C4-2B (cell line): ENCODE results near the gene SUSD4.

Experiments
- H3K27ac ChIP-seq: fragments of 450-650 bp; 2 replicates; pipeline ENCODE4 v1.5.1; 2017
- ZFX ChIP-seq: fragments of 450-650 bp; IDR thresholded peaks from 2 replicates; pipeline ENCODE4 v1.6.1; 2017
- TF ChIP-seq, protein P1 (sequence below): fragments of 450-650 bp; conservative IDR thresholded peaks from 2 replicates; pipeline ENCODE4 v1.5.1; 2017; ENCODE audit warnings: mild to moderate bottlenecking

Gene SUSD4

DNA sequence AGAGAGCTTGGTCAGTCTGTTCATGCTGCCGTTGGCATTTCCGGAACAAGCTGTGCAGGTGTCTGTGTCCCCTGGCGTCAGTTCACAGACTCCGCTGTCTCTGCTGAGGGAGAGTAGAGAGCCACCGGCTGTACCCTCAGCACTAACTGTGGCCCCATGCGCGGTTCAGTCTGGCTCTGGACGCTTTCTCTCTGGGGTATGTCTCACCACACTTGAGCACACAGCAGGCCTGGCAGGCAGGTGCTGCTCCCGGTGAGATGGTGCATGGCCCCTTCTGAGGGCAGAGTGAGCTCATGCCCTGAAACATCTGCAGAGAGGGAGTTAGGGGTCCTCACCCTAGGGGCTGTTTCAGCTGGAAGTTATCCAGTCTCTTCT lies 161.0 kb downstream of the SUSD4 start:
- no peak for TF ChIP-seq ZFX
- TF ChIP-seq, protein P1, sequence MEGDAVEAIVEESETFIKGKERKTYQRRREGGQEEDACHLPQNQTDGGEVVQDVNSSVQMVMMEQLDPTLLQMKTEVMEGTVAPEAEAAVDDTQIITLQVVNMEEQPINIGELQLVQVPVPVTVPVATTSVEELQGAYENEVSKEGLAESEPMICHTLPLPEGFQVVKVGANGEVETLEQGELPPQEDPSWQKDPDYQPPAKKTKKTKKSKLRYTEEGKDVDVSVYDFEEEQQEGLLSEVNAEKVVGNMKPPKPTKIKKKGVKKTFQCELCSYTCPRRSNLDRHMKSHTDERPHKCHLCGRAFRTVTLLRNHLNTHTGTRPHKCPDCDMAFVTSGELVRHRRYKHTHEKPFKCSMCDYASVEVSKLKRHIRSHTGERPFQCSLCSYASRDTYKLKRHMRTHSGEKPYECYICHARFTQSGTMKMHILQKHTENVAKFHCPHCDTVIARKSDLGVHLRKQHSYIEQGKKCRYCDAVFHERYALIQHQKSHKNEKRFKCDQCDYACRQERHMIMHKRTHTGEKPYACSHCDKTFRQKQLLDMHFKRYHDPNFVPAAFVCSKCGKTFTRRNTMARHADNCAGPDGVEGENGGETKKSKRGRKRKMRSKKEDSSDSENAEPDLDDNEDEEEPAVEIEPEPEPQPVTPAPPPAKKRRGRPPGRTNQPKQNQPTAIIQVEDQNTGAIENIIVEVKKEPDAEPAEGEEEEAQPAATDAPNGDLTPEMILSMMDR: no peak

DNA sequence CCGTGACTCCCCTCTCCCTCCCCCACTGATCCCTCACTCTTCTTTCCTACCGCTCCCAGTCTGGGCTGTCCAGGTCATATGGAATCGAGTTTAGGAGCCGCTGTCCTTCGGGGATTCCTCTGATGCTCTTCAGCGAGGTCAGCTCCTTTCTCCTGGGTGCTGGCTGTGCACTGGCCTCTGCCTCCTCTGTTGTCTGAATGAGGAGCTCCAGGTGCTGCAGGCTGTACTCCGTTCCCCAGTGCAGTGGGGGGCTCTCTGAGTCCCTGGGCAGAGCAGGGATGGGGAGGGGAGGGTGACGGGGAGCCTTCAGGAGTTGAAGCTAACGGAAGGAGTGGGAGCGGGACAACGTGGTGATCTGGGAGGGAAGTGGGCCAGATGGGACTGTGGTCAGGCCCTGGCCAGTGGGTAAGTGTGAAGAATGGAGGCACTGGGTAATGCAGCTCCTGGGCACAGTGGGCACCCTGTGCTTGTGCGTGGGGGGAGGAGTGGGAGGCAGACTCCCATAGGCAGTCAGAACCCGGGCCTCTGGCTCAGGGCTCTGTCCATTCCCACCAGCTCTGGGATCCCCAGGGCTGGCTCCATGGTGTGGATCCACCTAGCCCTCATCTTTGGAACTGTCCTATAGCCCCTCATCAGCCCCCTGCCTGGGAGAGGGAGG lies 161.5 kb downstream of the SUSD4 start:
- H3K27ac ChIP-seq: no peak overlapping the region
- TF ChIP-seq, protein P1: no peak
- no peak for TF ChIP-seq ZFX

More for the DNA sequence above, 161.0 kb downstream of the SUSD4 start:
- no peak overlapping the region for H3K27ac ChIP-seq

DNA sequence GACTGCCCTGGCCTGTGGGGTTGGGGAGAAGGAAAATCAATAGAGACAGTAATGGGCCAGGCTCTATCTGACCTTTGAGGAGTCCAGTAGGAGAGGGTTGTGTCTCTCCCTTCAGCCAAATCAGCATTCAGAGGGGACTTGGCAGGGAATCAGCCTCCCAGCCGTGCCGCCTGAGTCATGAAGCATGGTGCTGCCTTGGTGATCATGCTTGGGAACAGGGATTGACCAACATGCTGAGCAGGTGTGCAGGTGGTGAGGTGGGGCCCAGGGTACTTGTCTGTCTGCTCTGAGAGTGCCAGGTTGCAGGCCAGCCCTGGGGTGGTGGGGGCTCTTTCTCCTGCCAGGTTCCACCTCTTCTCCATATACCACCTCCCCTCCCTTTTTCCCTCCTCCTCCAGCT lies 162.0 kb downstream of the SUSD4 start:
- no peak for TF ChIP-seq ZFX
- TF ChIP-seq, protein P1: no peak
- no peak overlapping the region for H3K27ac ChIP-seq

DNA sequence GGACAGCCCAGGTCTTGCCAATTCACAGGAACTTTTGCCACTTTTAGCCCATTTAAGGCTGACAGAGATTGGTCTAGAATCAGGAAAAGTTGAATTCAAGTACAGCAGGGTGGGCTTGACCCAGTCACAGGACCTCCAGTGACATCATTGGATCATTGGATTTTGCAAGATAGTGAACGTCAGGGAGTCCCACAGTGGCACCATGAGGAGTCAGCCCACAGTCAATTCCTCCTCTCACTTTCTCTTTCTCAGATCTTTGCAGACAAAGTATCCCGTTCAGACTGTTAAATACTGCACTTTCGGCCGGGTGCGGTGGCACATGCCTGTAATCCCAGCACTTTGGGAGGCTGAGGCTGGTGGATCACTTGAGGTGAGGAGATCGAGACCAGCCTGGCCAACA lies 163.1 kb downstream of the SUSD4 start:
- no peak overlapping the region for H3K27ac ChIP-seq

DNA sequence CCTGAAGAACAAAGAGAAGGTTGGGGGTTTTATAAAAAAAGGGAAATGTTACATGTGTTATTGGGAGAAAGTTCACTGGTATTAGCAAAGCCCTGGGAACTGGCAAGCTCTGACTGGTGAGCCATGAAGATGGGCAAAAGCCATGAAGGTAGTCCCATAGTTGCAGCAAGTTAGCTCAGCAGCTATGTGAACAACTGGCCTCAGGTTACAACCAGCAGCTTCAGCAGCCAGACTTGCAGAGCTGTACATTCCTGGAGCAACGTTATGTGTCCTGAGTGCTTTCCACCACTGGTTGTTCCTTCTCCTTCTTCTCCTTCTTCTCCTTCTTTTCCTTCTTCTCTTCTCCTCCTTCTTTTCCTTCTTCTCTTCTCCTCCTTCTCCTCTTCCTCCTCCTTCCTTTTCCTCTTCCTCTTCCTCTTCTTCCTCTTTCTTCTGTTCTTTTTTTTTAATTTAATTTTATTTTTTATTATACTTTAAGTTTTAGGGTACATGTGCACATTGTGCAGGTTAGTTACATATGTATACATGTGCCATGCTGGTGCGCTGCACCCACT lies 164.8 kb downstream of the SUSD4 start:
- TF ChIP-seq, protein P1: no peak
- no peak for TF ChIP-seq ZFX
- no peak overlapping the region for H3K27ac ChIP-seq

More for the DNA sequence above, 163.1 kb downstream of the SUSD4 start:
- TF ChIP-seq, protein P1: no peak
- no peak for TF ChIP-seq ZFX

DNA sequence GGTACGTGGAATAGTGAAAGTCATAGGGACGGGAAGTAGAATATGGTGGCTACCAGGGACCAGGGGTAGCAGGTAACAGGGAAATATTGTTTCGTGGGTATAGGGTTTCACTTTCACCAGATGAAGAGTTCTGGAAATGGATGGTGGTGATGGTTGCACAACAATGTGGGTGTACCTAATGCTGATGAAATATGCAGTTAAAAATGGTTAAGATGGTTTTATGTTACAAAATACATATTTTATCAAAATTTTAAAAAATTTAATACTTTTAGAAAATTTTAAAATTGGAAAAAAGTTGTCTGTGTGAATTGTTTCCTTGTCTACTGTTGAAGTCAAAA lies 165.4 kb downstream of the SUSD4 start:
- no peak for TF ChIP-seq ZFX
- TF ChIP-seq, protein P1: no peak
- H3K27ac ChIP-seq: no peak overlapping the region

DNA sequence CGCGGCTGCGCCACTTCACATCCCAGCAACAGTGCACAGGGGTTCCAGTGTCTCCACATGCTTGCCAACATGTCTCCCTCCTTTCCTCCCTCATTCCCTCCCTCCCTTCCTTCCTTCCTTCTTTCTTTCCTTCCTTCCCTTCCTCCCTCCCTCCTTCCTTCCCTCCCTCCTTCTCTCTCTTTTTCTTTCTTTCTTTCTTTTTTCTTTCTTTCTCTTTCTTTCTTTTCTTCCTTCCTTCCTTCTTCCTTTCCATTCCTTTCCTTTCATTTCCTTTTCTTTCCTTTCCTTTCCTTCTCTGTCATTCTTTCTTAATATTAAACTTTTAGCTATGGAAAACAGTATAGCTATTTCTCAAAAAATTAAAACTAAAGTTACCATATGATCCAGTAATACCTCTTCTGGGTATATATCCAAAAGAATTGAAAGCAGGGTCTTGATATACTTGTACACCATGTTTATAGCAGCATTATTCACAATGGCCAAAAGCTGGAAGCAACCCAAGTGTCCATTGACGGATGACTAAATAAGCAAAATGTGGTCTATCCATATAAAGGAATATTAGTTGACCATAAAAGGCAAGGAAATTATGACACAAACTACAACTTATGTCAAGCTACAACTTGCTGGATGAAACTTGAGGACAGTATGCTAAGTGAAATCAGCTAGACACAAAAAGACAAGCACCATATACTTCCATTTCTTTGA lies 165.9 kb downstream of the SUSD4 start:
- no peak overlapping the region for H3K27ac ChIP-seq
- TF ChIP-seq, protein P1: no peak
